GM21825 (cell line): ENCODE data around the gene TMEM179B.
"Not testable (repeated sequence)": the region's sequence is repeated elsewhere in the genome, so short reads cannot be mapped to it uniquely, and the experiment has no call there.

ENCODE experiments used
- ATAC-seq: cut with Tn5 transposase; IDR thresholded peaks from one replicate; pipeline ENCODE4 v1.9.1; 2021; ENCODE audit warnings: mild to moderate bottlenecking, moderate library complexity; ENCODE audit not compliant: unreplicated experiment

TMEM179B gene, protein sequence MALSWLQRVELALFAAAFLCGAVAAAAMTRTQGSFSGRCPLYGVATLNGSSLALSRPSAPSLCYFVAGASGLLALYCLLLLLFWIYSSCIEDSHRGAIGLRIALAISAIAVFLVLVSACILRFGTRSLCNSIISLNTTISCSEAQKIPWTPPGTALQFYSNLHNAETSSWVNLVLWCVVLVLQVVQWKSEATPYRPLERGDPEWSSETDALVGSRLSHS

DNA sequence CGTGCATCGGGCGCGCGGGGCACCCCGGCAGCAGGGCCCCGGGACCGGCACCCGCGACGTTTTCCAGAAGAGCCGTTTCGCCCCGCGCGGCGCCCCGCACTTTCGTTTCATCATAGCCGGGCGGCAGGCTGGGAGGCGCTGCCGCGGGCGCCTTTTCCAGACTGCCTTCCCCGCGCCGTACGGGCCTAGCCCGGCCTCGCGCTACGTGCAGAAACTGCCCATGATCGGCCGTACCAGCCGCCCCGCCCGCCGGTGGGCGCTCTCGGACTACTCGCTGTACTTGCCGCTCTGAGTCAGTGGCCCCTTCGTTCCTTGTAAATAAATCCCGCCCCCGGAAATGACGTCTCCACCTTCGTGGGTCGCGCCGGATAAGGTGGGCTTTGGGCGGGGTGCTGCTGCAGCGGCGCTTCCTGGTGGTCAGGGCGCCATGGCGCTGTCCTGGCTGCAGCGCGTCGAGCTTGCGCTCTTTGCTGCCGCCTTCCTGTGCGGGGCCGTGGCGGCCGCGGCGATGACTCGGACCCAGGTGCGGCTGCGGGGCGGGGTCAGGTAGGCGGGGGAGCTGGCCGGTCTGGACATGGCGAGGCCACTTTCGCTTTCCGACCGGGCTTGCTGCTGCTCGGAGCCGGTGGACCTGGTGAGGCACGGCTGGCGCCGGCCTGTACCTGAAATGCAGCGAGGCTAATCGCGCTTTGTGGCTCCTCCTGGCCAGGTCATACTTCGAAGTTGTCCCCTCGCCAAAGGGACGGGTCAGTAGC is at the start of gene TMEM179B:
TSS of gene TMEM179B (plus strand) at position 398 of the 755 bp plus-strand sequence. CDS start at position 428, 30 bp downstream.
- peak; percentile 62 for ATAC-seq

DNA sequence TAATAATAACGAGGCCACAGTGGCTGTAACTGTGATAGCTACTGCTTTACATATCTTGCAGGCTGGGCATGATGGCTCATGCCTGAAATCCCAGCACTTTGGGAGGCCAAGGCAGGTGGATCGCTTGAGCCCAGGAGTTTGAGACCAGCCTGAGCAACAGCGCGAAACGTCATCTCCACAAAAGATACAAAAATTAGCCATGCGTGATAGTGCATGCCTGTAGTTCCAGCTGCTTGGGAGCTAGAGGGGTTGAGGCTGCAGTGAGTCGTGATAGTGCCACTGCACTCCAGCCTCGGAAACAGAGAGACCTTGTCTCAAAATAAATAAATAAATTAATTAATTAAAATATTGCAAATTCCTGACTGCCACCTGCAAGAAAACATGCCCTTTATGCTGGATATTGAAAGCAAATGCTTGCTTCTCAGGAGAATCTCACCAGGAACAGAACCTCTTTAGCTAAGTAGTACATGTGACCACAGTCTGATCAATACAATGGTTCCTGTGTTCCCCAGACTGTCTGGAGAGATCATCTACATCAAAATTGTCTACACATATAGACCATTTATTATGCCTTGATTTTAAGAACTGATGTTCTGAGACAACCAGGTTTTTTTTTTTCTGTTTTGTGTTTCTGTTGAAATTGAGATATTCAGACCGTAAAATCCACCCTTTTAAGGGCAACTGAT is 39.6 kb upstream of the TMEM179B start:
- no peak for ATAC-seq

DNA sequence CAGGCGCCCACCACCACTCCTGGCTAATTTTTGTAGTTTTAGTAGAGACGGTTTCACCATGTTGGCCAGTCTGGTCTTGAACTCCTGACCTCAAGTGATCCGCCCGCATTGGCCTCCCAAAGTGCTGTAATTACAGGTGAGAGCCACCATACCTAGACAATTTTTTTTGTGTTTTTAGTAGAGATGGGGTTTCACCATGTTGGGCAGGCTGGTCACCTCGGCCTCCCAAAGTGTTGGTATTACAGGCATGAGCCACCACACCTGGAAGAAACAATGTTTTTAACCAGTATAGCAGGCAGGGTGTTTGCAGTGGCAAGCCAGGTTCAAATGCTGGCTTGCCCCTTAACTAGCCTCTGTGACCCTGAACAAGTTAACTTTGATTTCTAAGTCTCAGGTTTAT is 37.3 kb upstream of the TMEM179B start:
- ATAC-seq = not testable (repeated sequence)

DNA sequence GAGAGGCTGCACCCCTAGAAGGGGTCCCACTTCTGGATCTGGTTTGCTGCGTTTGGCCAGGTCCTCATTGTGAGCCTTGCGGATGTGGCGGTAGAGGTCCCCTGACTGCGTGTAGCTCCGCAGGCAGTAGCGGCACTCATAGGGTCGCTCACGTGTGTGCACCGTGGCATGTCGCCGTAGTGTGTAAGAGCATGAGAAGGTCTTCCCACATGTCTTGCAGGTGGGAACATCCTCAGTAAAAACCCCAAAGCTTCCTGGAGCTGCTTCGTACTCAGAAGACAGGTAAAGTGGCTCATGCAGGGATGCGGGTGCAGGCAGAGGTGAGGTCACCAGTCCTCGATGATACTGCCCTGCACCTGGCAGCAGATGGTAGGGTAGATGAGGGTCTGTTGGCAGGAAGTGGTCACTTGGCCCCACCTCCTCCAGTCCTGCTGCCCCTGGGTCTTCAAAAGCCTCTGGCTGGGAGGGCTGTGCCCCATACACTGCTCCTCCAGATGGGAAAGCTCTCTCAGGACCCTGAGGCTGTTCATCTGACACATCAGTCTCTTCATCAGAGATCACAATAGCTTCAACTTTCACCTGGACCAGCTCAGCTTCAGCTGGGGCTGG is 34.9 kb upstream of the TMEM179B start:
- ATAC-seq = no peak

DNA sequence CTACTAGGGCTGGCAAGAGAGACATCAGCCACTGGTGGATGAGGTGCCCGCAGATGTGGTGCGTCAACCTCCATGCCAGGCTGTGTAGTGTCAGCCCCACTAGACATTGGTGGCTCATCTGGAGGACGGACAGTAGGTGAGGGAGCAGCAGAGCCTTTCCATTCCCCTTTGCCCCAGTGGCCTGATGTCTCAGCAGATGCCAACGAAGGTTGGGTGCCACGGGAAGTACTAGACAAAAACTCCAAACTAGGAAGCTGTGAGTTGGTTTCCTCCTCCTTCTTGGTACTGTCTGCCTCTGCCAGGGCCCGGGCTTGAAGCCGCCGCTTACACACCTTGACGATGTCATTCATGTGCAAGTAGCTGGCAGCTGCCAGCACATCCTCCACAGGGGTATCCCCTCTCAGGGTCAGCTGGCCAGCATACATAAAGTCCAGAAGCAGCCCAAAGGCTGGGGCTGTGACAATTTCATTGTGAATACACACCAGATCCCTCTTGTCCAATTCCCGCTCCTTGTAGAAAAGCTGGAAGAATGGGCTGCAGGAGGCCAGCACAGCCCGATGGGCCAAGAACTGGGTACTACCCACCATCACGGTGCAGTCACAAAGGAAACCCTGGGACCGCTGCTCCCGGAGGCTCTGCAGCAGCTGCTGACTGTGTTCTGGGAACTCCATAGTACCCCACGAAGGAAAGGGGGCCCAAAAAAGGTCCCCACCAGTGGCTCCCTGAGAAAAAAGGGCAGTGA is 34.0 kb upstream of the TMEM179B start:
- no peak for ATAC-seq

DNA sequence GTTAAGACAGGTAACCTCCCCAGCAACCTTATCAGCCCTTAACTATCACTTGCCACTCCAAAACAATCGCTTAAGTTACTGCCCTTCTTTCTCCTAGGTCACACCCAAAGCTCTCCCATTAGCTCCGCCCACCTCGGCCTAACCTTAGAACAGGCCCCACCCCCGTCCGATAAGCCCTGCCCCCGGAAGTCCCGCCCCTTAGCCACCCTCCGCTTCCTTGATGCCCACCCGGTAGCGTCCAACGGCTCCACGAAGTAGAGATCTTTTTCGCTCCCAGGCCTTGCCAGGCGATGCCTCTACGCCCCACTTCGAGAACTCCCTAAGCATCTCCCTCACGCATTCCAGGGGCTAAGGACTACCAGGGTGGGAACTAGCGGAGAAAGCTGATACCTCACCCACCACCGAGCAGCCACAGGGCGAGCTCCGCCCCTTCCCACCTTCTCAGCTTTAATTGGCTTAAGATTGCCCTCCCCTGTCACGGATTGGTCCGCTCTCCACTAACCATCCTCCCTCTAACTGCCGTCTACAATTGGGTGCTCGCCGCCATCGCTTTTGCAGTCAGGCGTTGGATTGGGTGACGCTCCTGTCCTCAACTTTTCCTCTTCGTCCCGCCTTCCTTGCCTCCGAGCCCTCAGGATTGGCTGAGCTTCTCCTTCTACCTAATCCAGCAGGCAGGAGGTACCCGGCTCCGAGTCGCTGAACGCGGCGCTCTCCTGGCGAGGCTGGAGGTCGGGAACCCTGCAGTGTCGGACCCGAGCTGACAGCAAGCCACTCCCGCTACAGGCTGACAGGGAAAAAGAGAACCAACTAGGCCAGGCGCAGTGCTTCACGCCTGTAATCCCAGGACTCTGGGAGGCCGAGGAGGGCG is 33.2 kb upstream of the TMEM179B start, which contains the start of gene ZBTB3:
TSS of gene ZBTB3 (minus strand) at position 425 of the 868 bp plus-strand sequence. CDS start 496 bp downstream, outside the sequence.
- peak; percentile 89 for ATAC-seq

DNA sequence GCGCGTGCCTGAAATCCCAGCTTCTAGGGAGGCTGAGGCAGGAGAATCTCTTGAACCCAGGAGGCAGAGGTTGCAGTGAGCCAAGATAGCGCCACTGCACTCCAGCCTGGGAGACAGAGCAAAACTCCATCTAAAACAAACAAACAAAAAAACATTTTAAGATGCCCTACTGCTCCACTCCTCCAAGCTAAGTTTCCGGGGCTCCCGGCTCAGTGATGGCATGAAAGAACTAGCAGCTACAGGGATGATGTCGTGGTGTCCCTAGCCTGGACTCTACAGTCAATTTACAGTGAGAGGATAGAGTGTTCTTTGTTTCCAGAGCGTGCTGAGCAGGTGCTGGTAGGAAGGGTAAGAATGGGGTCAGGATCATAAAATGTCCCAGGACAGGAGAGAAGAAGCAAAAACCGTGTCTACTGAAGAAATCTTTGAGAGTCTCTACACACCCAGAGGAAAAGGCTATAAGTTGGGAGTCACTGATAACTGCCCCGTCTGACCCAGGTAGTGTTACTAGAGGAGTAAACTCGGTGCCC is 32.1 kb upstream of the TMEM179B start:
- ATAC-seq = no peak

DNA sequence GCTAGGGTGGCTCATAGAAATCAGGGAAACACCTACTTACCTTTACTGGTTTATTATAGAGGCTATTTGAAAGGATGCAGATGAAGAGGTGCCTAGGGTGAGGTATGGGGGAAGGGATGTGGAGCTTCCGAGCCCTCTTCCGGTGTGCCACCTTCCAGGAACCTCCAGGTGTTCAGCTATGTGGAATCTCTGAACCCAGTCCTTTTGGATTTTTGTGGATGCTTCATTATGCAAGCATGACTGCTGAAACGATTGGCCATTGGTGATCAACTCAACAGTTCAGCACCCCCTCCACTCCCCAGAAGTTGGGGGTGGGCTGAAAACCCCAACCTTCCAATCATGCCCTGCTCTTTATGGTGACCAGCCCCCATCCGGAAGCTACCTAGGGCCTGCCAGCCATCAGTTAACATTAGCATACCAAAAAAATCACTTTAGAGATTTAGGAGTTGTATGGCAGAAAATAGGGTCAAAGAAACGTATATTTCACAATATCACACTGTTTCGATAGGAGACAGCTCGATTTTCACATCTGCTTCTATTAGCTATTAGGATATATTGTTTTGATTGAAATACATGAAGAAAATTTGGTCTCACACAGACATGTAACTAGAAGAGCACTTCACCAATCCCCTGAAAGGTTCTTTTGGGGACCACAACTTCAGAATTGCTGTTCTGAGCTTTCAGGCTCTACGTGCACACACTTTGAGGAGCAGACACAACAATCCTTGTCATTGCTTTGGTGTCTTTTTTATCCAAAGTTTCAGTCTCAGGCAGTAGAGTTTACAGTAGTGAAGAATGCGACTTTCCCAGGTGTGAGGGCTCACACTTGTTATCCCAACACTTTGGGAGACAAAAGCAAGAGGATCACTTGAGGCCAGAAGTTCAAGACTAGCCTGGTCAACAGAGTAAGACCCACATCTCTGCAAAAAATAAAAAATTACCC is 29.1 kb upstream of the TMEM179B start:
- no peak for ATAC-seq

DNA sequence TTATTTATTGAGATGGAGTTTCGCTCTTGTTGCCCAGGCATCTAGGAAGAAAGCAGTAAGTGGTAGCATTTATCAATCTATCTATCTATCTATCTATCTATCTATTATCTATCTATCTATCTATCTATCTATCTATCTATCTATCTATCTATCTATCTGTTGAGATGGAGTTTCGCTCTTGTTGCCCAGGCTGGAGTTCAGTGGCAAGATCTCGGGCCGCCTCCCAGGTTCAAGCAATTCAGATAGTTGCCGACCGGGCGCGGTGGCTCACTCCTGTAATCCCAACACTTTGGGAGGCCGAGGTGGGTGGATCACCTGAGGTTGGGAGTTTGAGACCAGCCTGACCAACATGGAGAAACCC is 26.4 kb upstream of the TMEM179B start:
- ATAC-seq = not testable (repeated sequence)

DNA sequence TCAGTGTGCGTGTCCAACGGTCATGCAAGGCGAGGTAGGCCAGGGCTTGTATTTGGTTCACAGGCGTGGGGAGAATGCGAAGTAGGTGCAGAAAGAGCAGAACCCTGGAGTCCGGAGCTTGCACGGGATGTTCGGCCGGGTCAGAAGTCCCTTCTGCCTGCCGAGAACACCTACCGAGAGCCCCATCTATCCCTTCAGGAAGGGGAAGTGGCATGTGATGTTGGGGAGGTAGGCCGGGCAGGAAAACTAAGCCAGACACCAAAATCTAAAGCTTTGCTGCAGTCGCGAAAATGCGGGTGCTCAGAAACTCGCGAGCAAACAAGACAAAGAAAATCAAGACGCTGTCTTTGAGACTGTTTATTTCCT is 16.4 kb upstream of the TMEM179B start:
- peak; percentile 4 for ATAC-seq

DNA sequence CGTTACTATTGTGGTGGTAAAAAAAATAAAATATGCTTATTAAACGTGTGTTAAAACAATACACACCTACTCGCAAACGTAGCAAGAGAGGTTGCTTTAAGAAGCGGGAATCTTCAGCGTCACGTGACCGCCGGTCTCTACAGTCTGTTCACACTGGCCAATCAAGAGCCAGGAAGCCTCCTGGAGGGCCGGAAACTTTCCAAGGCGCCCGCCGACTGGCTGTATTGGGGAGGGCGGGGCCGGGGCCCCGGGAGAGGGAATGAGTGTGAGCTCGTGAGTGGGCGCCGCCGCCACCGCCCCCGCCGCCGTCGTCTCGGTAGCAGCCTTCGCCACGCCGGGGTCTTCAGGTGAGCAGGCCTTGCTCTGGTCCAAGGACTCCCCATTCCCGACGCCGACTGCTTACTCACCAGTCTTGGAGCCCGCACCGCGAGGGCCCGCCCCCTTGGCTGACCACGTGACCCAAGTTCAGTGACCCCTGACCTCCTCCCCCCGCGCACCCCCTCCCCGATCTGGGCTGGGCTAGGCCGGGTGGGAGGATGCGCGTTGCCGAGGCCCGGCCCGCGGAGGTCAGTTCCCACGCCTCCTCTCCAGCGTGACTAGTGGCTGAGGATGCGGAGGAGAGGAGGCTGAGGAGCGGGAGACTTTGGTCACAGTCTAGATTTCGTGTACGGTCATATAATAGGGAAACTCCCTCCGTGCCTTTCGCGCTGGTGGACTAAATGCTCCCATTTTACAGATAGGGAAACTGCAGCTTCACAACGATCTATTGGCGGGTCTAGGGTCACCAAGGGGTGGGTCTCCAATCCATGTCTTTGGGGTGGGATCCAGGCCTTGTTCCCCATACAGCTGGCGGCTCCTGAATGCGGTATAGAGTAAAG is 15.8 kb upstream of the TMEM179B start, which contains the start of gene TAF6L:
TSS of gene TAF6L (plus strand) at position 253 of the 878 bp plus-strand sequence. CDS start 4,388 bp downstream, outside the sequence.
- ATAC-seq = peak; percentile 74

DNA sequence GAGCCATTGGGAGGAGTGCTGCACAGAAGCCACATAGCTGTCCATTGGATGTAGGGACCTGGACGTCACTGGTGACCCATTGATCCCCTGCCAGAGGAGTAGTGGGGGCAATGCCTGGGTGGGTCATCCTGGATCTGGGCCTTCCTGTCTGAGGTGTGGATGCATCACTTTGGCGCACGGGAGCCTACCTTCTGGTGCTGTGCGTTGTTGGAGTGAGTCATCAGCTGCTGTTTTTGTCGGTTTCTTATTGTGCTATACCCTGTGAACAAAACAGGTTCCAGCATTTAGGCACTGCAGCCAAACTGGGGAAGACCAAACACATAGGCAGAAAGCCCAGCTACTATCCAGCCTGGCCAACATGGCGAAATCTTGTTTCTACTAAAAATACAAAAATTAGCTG is 12.8 kb upstream of the TMEM179B start:
- ATAC-seq = no peak

DNA sequence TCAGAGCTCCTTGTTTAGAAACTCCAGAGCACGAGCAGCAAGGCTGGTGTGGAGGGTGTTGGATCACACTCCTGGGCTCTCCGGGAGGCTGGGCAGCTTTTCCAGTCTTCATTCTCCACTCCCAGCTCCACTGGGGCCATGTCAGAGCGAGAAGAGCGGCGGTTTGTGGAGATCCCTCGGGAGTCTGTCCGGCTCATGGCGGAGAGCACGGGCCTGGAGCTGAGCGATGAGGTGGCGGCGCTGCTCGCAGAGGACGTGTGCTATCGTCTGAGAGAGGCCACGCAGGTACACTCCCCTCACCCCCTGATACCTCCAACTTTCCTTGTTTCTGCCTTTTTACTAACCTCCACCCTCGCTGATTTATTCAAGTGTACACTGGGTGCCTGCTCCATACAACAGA is 11.6 kb upstream of the TMEM179B start:
- no peak for ATAC-seq

DNA sequence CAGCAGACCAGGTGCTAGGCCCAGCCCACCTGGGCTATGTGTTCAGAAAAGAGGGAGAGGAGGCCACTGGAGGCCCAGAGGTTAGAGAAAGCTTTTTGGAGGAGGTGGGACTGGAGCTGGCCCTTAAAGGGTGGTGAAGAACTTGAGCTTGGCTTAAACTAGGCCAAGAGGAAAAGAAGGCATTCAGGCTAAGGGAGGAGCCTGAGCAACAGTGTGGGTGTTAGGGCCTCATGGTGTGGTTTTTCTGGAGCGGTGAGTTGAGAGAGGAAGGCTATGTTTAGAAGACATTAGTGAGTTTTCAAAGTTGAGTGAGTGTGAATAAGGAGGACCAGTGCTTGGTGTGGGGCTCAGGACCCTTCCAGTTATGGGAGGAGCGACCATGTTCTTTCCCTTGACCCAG is 9.8 kb upstream of the TMEM179B start:
- no peak for ATAC-seq

DNA sequence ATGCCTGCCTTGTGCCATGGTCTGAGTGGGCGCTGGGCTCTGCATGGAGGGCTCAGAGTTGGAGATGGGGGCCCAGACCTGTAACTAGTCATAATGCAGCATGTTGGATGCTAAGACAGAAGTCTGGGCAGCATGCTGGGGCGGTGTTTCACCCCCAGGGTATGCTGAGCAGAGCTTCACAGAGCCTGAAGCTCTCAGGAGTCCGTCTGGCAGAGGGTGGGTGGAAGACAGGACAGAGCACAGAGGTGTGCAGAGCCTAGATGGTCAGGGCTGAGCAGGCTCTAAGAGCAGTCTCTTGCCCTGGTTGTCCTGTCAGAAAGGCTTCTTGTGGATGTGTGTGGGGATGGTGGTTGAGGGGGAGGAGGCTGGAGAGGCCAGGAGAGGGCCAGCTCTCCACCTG is 8.8 kb upstream of the TMEM179B start:
- no peak for ATAC-seq

DNA sequence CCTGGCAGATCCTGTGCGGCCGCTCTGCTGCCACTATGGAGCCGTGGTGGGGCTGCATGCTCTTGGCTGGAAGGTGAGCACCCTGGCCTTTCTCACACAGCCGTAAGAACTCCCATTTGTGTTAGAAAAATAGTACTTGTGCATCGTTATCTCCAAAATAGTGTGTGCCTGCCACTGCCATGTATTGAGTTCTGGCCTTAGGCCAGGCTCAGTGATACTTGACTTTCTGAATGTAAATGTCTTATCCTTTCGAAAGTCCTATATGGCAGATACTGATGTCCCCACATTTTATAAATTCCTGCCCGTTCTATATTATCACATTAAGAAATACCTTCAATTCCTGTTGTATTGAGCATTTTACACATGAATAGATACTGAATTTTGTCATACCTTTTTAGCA is 4.4 kb upstream of the TMEM179B start:
- ATAC-seq = no peak

DNA sequence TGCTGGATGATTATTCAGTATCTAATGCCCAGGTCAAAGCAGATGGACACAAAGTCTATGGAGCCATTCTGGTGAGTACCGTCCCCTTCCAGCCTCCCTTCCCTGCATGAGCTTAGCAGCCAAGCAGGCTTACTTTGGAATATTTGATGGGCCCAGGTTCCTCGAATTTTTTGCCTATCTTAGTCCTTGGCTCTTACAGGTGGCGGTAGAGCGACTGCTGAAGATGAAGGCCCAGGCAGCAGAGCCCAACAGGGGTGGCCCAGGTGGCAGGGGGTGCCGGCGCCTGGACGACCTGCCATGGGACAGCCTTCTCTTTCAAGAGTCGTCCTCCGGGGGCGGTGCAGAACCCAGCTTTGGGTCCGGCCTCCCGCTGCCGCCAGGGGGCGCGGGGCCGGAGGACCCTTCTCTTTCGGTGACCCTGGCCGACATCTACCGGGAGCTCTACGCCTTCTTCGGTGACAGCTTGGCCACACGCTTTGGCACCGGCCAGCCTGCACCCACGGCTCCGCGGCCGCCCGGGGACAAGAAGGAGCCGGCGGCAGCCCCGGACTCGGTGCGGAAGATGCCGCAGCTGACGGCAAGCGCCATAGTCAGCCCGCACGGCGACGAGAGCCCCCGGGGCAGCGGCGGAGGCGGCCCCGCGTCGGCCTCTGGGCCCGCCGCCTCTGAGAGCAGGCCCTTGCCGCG is 741 bp upstream of the TMEM179B start:
- peak; percentile 59 for ATAC-seq
